Breast epithelium (tissue), 4 donors: ENCODE data around the gene RINL. TPM values are rescaled to one million over a fixed set of nuclear protein-coding genes. Genes with fewer than 3 reads are reported as not detected.
"Not testable (repeated sequence)": the region's sequence is repeated elsewhere in the genome, so short reads cannot be mapped to it uniquely, and the experiment has no call there.

ENCODE experiments used
- DNase-seq, 2 donors: peaks; one replicate each; pipeline ENCODE4 v3.0.0-alpha.2; 2019; ENCODE audit warnings: low spot score in 2 of 2
- H3K27ac ChIP-seq, 2 donors: fragments of 200-600 bp; sonication (generic) in 1 of 2; one replicate each; pipeline ENCODE4 v1.5.1; 2016 to 2019; ENCODE audit warnings: mild to moderate bottlenecking in 1 of 2
- H3K27me3 ChIP-seq, 2 donors: fragments of 200-600 bp; sonication (generic) in 1 of 2; one replicate each; pipeline versions ENCODE4 v1.5.1 to v1.6.0; 2017 to 2019; ENCODE audit warnings: control low read depth in 1 of 2, mild to moderate bottlenecking in 1 of 2
- H3K36me3 ChIP-seq: fragments of 200-600 bp; one replicate; pipeline ENCODE4 v1.5.1; 2019
- H3K4me1 ChIP-seq, 2 donors: fragments of 200-600 bp; sonication (generic); one replicate each; pipeline ENCODE4 v1.5.1; 2016 to 2019; ENCODE audit warnings: control low read depth in 1 of 2
- H3K4me3 ChIP-seq, 3 donors: fragments of 200-600 bp; sonication (generic); 1 replicate in 2 of 3; 2 replicates in 1 of 3; pipeline ENCODE4 v1.5.1; 2016 to 2019; ENCODE audit warnings: mild to moderate bottlenecking in 3 of 3, moderate library complexity in 2 of 3
- H3K9me3 ChIP-seq, 2 donors: fragments of 200-600 bp; sonication (generic) in 1 of 2; one replicate each; pipeline ENCODE4 v1.5.1; 2016 to 2019; ENCODE audit warnings: control low read depth in 1 of 2
- POLR2A ChIP-seq: fragments of 450-650 bp; IDR thresholded peaks from one replicate; pipeline ENCODE4 v1.6.1; 2016; ENCODE audit warnings: antibody characterized with exemption, mild to moderate bottlenecking, moderate library complexity
- POLR2AphosphoS5 ChIP-seq, 3 donors: sonication (generic); formaldehyde crosslinking; IDR thresholded peaks; one replicate each; pipeline ENCODE4 v1.6.1; 2017; ENCODE audit warnings: antibody characterized with exemption in 3 of 3
- intact Hi-C: fragments of 100-400 bp; cut with DNase I; formaldehyde crosslinking; loops from one replicate; pipeline ENCODE4 v1.15.1; 2023; ENCODE audit warnings: low total_unique reads
- total RNA-seq, 3 donors: library from RNA; depleted of rRNA; stranded (reverse); fragments of >200 nt; gene quantifications; one replicate each; pipeline ENCODE4 v1.1.0, GENCODE V29; 2016
- TF ChIP-seq, protein P1 (sequence below), 3 donors: fragments of 450-650 bp; IDR thresholded peaks; one replicate each; pipeline ENCODE4 v1.5.1; 2016 to 2017; ENCODE audit warnings: antibody characterized with exemption in 3 of 3, mild to moderate bottlenecking in 3 of 3, moderate library complexity in 3 of 3

The RINL gene
- total RNA-seq, 3 donors from 2014 or later = 4.5 to 13.0 (median 12.8) TPM

DNA sequence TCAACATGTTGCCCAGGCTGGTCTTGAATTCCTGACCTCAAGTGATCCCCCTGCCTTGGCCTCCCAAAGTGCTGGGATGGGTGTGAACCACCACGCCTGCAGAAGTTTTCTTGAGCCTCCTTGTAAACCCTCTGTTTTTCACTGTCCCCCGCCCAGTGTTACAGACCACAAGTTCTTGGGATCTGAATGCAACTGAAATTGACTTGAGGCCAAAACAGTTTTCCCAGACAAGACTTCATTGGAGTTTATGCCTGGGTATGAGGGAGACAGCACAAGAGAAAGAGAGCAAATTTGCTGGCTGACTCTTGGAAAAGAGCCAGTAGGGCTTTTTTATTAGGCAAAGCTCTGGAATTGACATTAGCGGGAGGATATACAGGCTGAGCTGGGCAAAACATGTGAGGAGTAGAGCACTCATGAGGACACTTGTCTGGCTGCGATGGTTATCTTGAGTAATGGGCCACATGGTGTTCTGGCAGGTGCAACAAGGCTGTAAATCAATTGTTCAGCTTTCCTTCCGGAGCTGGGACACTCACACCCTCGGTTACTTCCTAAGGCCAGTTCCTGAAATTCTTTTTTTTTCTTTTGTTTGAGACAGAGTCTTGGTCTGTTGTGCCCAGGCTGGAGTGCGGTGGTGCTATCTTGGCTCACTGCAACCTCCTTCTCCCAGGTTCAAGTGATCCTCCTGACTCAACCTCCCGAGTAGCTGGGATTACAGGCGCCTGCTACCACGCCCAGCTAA lies 15.6 kb downstream of the RINL start:
- peak overlapping the region; percentile 46 to 54 for H3K27ac ChIP-seq
- peak in 1 of 2 donors; percentile 48 for DNase-seq
- intact Hi-C loops = no loop called here

DNA sequence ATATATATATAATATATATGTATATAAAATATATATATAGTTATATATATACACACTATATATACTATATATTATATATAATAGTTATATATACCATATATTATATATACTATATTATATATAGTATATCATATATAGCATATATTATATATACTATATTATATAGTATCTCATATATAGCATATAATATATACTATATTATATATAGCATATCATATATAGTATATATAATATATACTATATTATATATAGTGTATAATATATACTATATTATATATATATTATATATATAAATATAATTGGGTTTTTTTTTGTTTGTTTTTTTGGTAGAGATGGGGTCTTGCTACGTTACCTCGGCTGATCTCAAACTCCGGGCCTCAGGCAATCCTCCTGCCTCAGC lies 16.7 kb downstream of the RINL start:
- H3K9me3 ChIP-seq = no peaks in the 10 kb centered on the region
- H3K4me1 ChIP-seq = no peaks in the 10 kb centered on the region
- no peak overlapping the region for H3K27ac ChIP-seq
- intact Hi-C loops = no loop called here
- DNase-seq = no peak
- H3K27me3 ChIP-seq = no peaks in the 10 kb centered on the region
- no peaks in the 10 kb centered on the region for H3K36me3 ChIP-seq
- TF ChIP-seq POLR2AphosphoS5 (IDR thresholded peaks at IDR 0.05) (no peak), POLR2A (no peak)
- TF ChIP-seq, protein P1, sequence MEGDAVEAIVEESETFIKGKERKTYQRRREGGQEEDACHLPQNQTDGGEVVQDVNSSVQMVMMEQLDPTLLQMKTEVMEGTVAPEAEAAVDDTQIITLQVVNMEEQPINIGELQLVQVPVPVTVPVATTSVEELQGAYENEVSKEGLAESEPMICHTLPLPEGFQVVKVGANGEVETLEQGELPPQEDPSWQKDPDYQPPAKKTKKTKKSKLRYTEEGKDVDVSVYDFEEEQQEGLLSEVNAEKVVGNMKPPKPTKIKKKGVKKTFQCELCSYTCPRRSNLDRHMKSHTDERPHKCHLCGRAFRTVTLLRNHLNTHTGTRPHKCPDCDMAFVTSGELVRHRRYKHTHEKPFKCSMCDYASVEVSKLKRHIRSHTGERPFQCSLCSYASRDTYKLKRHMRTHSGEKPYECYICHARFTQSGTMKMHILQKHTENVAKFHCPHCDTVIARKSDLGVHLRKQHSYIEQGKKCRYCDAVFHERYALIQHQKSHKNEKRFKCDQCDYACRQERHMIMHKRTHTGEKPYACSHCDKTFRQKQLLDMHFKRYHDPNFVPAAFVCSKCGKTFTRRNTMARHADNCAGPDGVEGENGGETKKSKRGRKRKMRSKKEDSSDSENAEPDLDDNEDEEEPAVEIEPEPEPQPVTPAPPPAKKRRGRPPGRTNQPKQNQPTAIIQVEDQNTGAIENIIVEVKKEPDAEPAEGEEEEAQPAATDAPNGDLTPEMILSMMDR (IDR thresholded peaks at IDR 0.05) = no peak
- H3K4me3 ChIP-seq = no peak overlapping the region

More for the DNA sequence above, 15.6 kb downstream of the RINL start:
- TF ChIP-seq POLR2AphosphoS5 (IDR thresholded peaks at IDR 0.05) = peak; percentile 24 to 63 (median 38)
- TF ChIP-seq, protein P1 (IDR thresholded peaks at IDR 0.05) = no peak
- H3K4me3 ChIP-seq = no peak overlapping the region
- no peaks in the 10 kb centered on the region for H3K9me3 ChIP-seq
- no peaks in the 10 kb centered on the region for H3K4me1 ChIP-seq
- no peaks in the 10 kb centered on the region for H3K27me3 ChIP-seq
- no peaks in the 10 kb centered on the region for H3K36me3 ChIP-seq

DNA sequence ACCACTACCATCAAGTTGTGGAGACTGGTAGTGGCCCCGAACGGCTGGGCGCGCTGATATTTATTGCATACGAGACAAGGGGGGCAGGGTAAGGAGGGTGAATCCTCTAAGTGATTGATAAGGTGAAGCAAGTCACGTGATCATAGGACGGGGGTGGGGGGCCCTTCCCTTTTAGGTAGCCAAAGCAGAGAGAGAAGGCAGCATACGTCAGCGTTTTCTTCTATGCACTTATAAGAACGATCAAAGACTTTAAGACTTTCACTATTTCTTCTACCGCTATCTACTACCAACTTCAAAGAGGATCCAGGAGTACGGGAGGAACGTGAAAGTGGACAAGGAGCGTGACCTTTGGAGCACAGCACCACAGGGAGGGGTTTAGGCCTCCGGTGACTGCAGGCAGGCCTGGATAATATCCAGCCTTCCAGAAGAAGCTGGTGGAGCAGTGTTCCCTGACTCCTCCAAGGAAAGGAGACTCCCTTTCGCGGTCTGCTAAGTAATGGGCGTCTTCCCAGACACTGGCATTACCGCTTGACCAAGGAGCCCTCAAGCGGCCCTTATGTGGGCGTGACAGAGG lies 18.4 kb downstream of the RINL start:
- H3K27me3 ChIP-seq, DNase-seq, H3K9me3 ChIP-seq, H3K36me3 ChIP-seq, intact Hi-C loops, H3K27ac ChIP-seq, H3K4me3 ChIP-seq, H3K4me1 ChIP-seq: not testable (repeated sequence)

DNA sequence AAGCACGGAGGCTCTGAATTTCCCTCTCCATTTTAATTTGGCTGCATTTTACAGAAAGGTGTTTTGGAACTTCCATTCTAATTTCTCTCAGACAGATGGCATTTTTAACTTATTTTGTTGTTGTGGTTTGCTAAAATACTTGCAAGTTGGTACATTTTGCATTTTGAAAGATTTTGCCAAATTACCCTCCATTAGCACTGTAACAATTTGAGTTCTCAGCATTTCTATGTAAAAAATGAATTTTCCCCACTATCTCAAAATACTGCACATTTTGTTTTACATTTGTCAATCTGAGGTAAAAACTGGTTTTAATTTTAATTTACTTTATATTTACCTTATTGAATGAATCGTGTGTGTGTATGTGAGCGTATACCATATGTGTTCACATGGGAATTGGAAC lies 21.3 kb downstream of the RINL start:
- no peaks in the 10 kb centered on the region for H3K4me1 ChIP-seq
- H3K36me3 ChIP-seq = no peaks in the 10 kb centered on the region
- no peak overlapping the region for H3K4me3 ChIP-seq
- H3K27ac ChIP-seq = no peak overlapping the region
- no peak for DNase-seq
- H3K27me3 ChIP-seq = no peaks in the 10 kb centered on the region
- H3K9me3 ChIP-seq = no peaks in the 10 kb centered on the region
- intact Hi-C loops = no loop called here
- TF ChIP-seq POLR2A = no peak
- no peak for TF ChIP-seq POLR2AphosphoS5 (IDR thresholded peaks at IDR 0.05)
- TF ChIP-seq, protein P1 (IDR thresholded peaks at IDR 0.05) = no peak

DNA sequence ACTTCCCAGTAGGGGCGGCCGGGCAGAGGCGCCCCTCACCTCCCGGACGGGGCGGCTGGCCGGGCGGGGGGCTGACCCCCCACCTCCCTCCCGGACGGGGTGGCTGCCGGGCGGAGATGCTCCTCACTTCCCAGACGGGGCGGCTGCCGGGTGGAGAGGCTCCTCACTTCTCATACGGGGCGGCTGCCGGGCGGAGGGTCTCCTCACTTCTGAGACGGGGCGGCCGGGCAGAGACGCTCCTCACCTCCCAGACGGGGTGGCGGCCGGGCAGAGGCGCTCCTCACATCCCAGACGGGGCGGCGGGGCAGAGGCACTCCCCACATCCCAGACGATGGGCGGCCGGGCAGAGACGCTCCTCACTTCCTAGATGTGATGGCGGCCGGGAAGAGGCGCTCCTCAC lies 22.3 kb downstream of the RINL start:
- DNase-seq, H3K36me3 ChIP-seq, H3K4me3 ChIP-seq, H3K4me1 ChIP-seq, H3K27me3 ChIP-seq, intact Hi-C loops, H3K9me3 ChIP-seq, H3K27ac ChIP-seq: not testable (repeated sequence)

DNA sequence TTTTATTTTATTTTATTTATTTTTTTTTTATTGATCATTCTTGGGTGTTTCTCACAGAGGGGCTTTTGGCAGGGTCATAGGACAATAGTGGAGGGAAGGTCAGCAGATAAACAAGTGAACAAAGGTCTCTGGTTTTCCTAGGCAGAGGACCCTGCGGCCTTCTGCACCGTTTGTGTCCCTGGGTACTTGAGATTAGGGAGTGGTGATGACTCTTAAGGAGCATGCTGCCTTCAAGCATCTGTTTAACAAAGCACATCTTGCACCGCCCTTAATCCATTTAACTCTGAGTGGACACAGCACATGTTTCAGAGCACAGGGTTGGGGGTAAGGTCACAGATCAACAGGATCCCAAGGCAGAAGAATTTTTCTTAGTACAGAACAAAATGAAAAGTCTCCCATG lies 23.1 kb downstream of the RINL start:
- H3K27ac ChIP-seq, H3K9me3 ChIP-seq, intact Hi-C loops, H3K36me3 ChIP-seq, H3K4me1 ChIP-seq, DNase-seq, H3K27me3 ChIP-seq, H3K4me3 ChIP-seq: not testable (repeated sequence)
